ENCODE measurements around the gene TRIM24. TPM values are rescaled to one million over a fixed set of nuclear protein-coding genes. Genes with fewer than 3 reads are reported as not detected.

TRIM24 gene
- total and polyA plus RNA-seq, 2 of the 13 experiments (the other 11 are each of a cell fraction or from before 2014, with no cell fraction given), result 100 to 106 TPM

- no peak for TF ChIP-seq ZNF12 (CRISPR knock-in tag; IDR thresholded peaks at IDR 0.05)
- TF ChIP-seq ZNF572 (CRISPR knock-in tag; IDR thresholded peaks at IDR 0.05), result no peak
- TF ChIP-seq NFYC (CRISPR knock-in tag; IDR thresholded peaks at IDR 0.05), result no peak
- no peak for TF ChIP-seq DRAP1 (CRISPR knock-in tag; IDR thresholded peaks at IDR 0.05)
- TF ChIP-seq ZNF430 (CRISPR knock-in tag; IDR thresholded peaks at IDR 0.05), result no peak
- TF ChIP-seq CEBPB (IDR thresholded peaks at IDR 0.05; ENCODE audit: borderline replicate concordance, low read depth, low read length), result no peak
- TF ChIP-seq DZIP1 (CRISPR knock-in tag; IDR thresholded peaks at IDR 0.05), result no peak
Observed at GRCh38 chr7:138606236-138606635, 146.2 kb downstream of the TRIM24 start (continued).

GRCh38 chr7:138607216-138608126, 147.4 kb downstream of the TRIM24 start:
- in situ Hi-C loops (cut with HindIII; ENCODE audit: extremely low pct_ligation_motif_present, low pct_unique_long_range_greater_than_20kb) (no loop called here), intact Hi-C loops (cut with micrococcal nuclease; ENCODE audit: unreplicated experiment) (no loop called here)
- ATAC-seq (no peak), DNase-seq (ENCODE audit: low spot score) (no peak), FAIRE-seq (no peak)
- ChIA-PET POLR2A (no interaction called here), CTCF (ENCODE audit: low intra/inter-chr PET ratio, low total read pairs) (no interaction called here)
- no peak overlapping the region for H3K4me2 ChIP-seq (ENCODE audit: low read depth, low read length)
- no peaks in the 10 kb centered on the region for H3K9me3 ChIP-seq (ENCODE audit: low read length)
- H3K27me3 ChIP-seq (ENCODE audit: control insufficient read depth in 1 of 2, insufficient read depth in 2 of 2, low read length in 2 of 2), result no peaks in the 10 kb centered on the region
- no peak overlapping the region for H3K27ac ChIP-seq (ENCODE audit: extremely low read length, insufficient read depth, low read length)
- H3K9ac ChIP-seq (ENCODE audit: insufficient read depth, low read depth, low read length), result no peak overlapping the region
- no peaks in the 10 kb centered on the region for H4K20me1 ChIP-seq (ENCODE audit: insufficient read depth, low read length)
- H3K79me2 ChIP-seq (ENCODE audit: insufficient read depth, low read length), result no peaks in the 10 kb centered on the region
- no TSS peak for BruUV-seq (replicated peaks)
- H3K4me1 ChIP-seq (ENCODE audit: insufficient read depth, low read length), result peaks cover 40% of the 10 kb centered on the region
- H2AFZ ChIP-seq (ENCODE audit: low read length), result no peak overlapping the region
- TF ChIP-seq HNF4G (IDR thresholded peaks at IDR 0.05; ENCODE audit: borderline replicate concordance, low read depth, low read length), result 0 out of 2 replicates have a peak, but pooled peaks have one; percentile 23
- TF ChIP-seq HNF4G (CRISPR knock-in tag; IDR thresholded peaks at IDR 0.05; ENCODE audit: borderline replicate concordance, low read depth), result no peak
- no peak for TF ChIP-seq ZNF614 (CRISPR knock-in tag; IDR thresholded peaks at IDR 0.05; ENCODE audit: borderline replicate concordance)
- peak; percentile 91 for TF ChIP-seq KAT2B (IDR thresholded peaks at IDR 0.05; ENCODE audit: borderline replicate concordance, low read depth, low read length)
- 0 out of 4 replicates have a peak, but pooled peaks of 1 of the 2 experiments have one; percentile 9 for TF ChIP-seq NR2F1 (CRISPR knock-in tag; IDR thresholded peaks at IDR 0.05)
- TF ChIP-seq ZNF326 (CRISPR knock-in tag; IDR thresholded peaks at IDR 0.05; ENCODE audit: borderline replicate concordance), result no peak
- TF ChIP-seq NR2F6 (IDR thresholded peaks at IDR 0.05), result 0 out of 2 replicates have a peak, but pooled peaks have one; percentile 13
- TF ChIP-seq NR2F6 (CRISPR knock-in tag; IDR thresholded peaks at IDR 0.05), result 0 out of 2 replicates have a peak, but pooled peaks have one; percentile 25
- TF ChIP-seq NR2C2 (CRISPR knock-in tag; IDR thresholded peaks at IDR 0.05; ENCODE audit: borderline replicate concordance), result peak; percentile 25; the same call in 1 of the 2 replicates
- no peaks in the 10 kb centered on the region for H3K36me3 ChIP-seq (replicated peaks in 1 of 2; ENCODE audit: control insufficient read depth in 1 of 2, insufficient read depth in 2 of 2, low read length in 2 of 2)
- no peak overlapping the region for H3K4me3 ChIP-seq (replicated peaks in 1 of 3; ENCODE audit: insufficient read depth in 1 of 3, low read depth in 2 of 3, low read length in 3 of 3)
- WGBS (ENCODE audit: low lambda C conversion rate), result 69% methylated on average over 11 of the region's 11 CpGs
